H9 (cell line): Measurements from ENCODE around the gene ENOX1. TPM values are rescaled to one million over a fixed set of nuclear protein-coding genes. Genes with fewer than 3 reads are reported as not detected.

Experiments
- DNase-seq: peaks from one replicate; pipeline ENCODE4 v3.0.0-alpha.2; 2017
- H2AFZ ChIP-seq: one replicate; pipeline ENCODE4 v1.6.1; 2013; ENCODE audit warnings: mild to moderate bottlenecking, low read length, control low read depth, moderate library complexity
- H2AK5ac ChIP-seq: 2 replicates; pipeline ENCODE4 v1.6.1; 2013; ENCODE audit warnings: low read length, control low read depth, mixed read lengths; ENCODE audit not compliant: insufficient read length
- H2BK120ac ChIP-seq: one replicate; pipeline ENCODE4 v1.6.1; 2013; ENCODE audit warnings: low read depth, mild to moderate bottlenecking, low read length, control low read depth, inconsistent platforms; ENCODE audit not compliant: poor library complexity, severe bottlenecking
- H2BK12ac ChIP-seq: 2 replicates; pipeline ENCODE4 v1.6.1; 2013; ENCODE audit warnings: low read length, control low read depth, mixed read lengths, low read depth; ENCODE audit not compliant: insufficient read length
- H2BK15ac ChIP-seq: 2 replicates; pipeline ENCODE4 v1.6.1; 2013; ENCODE audit warnings: low read depth, low read length, control low read depth
- H2BK20ac ChIP-seq: one replicate; pipeline ENCODE4 v1.6.1; 2013; ENCODE audit warnings: low read depth, mild to moderate bottlenecking, low read length, control low read depth, inconsistent platforms; ENCODE audit not compliant: poor library complexity, severe bottlenecking
- H2BK5ac ChIP-seq: 2 replicates; pipeline ENCODE4 v1.6.1; 2013; ENCODE audit warnings: low read length, control low read depth, mixed read lengths; ENCODE audit not compliant: insufficient read length
- H3K14ac ChIP-seq: 2 replicates; pipeline ENCODE4 v1.6.1; 2013; ENCODE audit warnings: low read length, control low read depth; ENCODE audit not compliant: insufficient read depth
- H3K18ac ChIP-seq: 2 replicates; pipeline ENCODE4 v1.6.1; 2013; ENCODE audit warnings: low read depth, mild to moderate bottlenecking, mixed read lengths, low read length, control low read depth; ENCODE audit not compliant: insufficient read length
- H3K23ac ChIP-seq: 2 replicates; pipeline ENCODE4 v1.6.1; 2013; ENCODE audit warnings: low read length, control low read depth, mixed read lengths, low read depth; ENCODE audit not compliant: insufficient read length
- H3K23me2 ChIP-seq: 2 replicates; pipeline ENCODE4 v1.6.1; 2013; ENCODE audit warnings: low read depth, mild to moderate bottlenecking, mixed read lengths, low read length, control low read depth; ENCODE audit not compliant: insufficient read length, poor library complexity, severe bottlenecking
- H3K27ac ChIP-seq: 2 replicates; pipeline ENCODE4 v1.5.1; 2013; ENCODE audit warnings: low read length, control low read depth, mixed read lengths, low read depth; ENCODE audit not compliant: insufficient read length
- H3K27me3 ChIP-seq: 2 replicates; pipeline ENCODE4 v1.6.1; 2013; ENCODE audit warnings: low read length, control low read depth, inconsistent platforms; ENCODE audit not compliant: insufficient read depth
- H3K4ac ChIP-seq: 2 replicates; pipeline ENCODE4 v1.6.1; 2013; ENCODE audit warnings: low read depth, mild to moderate bottlenecking, control low read depth, inconsistent platforms, low read length, moderate library complexity
- H3K4me1 ChIP-seq: 2 replicates; pipeline ENCODE4 v1.6.1; 2013; ENCODE audit warnings: low read length, control low read depth, inconsistent platforms; ENCODE audit not compliant: insufficient read depth
- H3K4me2 ChIP-seq: 2 replicates; pipeline ENCODE4 v1.6.1; 2013; ENCODE audit warnings: low read length, control low read depth, mixed read lengths; ENCODE audit not compliant: insufficient read length, insufficient read depth
- H3K56ac ChIP-seq: 2 replicates; pipeline ENCODE4 v1.6.1; 2013; ENCODE audit warnings: low read depth, mild to moderate bottlenecking, mixed read lengths, low read length, control low read depth; ENCODE audit not compliant: insufficient read length
- H3K79me1 ChIP-seq: 2 replicates; pipeline ENCODE4 v1.6.1; 2013; ENCODE audit warnings: low read depth, mild to moderate bottlenecking, moderate library complexity, low read length, control low read depth, inconsistent platforms; ENCODE audit not compliant: insufficient read depth, poor library complexity, severe bottlenecking
- H3K79me2 ChIP-seq: 2 replicates; pipeline ENCODE4 v1.6.1; 2013; ENCODE audit warnings: low read length, control low read depth, inconsistent platforms; ENCODE audit not compliant: insufficient read depth
- H3K9ac ChIP-seq: 2 replicates; pipeline ENCODE4 v1.6.1; 2013; ENCODE audit warnings: low read length, control low read depth, mixed read lengths; ENCODE audit not compliant: insufficient read length; ENCODE audit errors: extremely low read depth
- H3K9me3 ChIP-seq: one replicate; pipeline ENCODE4 v1.6.1; 2013; ENCODE audit warnings: low read depth, low read length, inconsistent platforms; ENCODE audit not compliant: control insufficient read depth
- H3T11ph ChIP-seq: one replicate; pipeline ENCODE4 v1.6.1; 2013; ENCODE audit warnings: mild to moderate bottlenecking, low read length, control low read depth, inconsistent platforms
- H4K20me1 ChIP-seq: one replicate; pipeline ENCODE4 v1.6.1; 2013; ENCODE audit not compliant: control insufficient read depth, insufficient read length, insufficient read depth
- H4K5ac ChIP-seq: 2 replicates; pipeline ENCODE4 v1.6.1; 2013; ENCODE audit warnings: low read depth, mild to moderate bottlenecking, mixed read lengths, low read length, control low read depth; ENCODE audit not compliant: insufficient read length
- H4K8ac ChIP-seq: replicated peaks from 2 replicates; pipeline ENCODE4 v1.6.1; 2013; ENCODE audit warnings: low read length, control low read depth, mixed read lengths, low read depth; ENCODE audit not compliant: insufficient read length
- H4K91ac ChIP-seq: 2 replicates; pipeline ENCODE4 v1.6.1; 2013; ENCODE audit warnings: low read depth, mild to moderate bottlenecking, moderate library complexity, mixed read lengths, low read length, control low read depth; ENCODE audit not compliant: insufficient read length
- H3K27ac Mint-ChIP-seq, 3 experiments: 2 replicates in 2 of 3; 3 replicates in 1 of 3; pipeline ENCODE4 v1.8.0; 2020 to 2021; ENCODE audit warnings: mixed read lengths in 3 of 3, mild to moderate bottlenecking in 1 of 3, moderate library complexity in 1 of 3
- H3K27me3 Mint-ChIP-seq: 2 replicates; pipeline ENCODE4 v1.8.0; 2021; ENCODE audit warnings: low read depth, mild to moderate bottlenecking, moderate library complexity, mixed read lengths
- H3K36me3 Mint-ChIP-seq, 3 experiments: 2 replicates in 2 of 3; 3 replicates in 1 of 3; pipeline ENCODE4 v1.8.0; 2020 to 2021; ENCODE audit warnings: low read depth in 3 of 3, mixed read lengths in 3 of 3; ENCODE audit not compliant: insufficient read depth in 1 of 3
- H3K4me1 Mint-ChIP-seq, 2 experiments: 2 replicates each; pipeline ENCODE4 v1.8.0; 2020; ENCODE audit warnings: mixed read lengths in 2 of 2
- H3K4me3 Mint-ChIP-seq, 2 experiments: 2 replicates in 1 of 2; 3 replicates in 1 of 2; pipeline ENCODE4 v1.8.0; 2020 to 2021; ENCODE audit warnings: mild to moderate bottlenecking in 2 of 2, mixed read lengths in 2 of 2, moderate library complexity in 1 of 2
- H3K9me3 Mint-ChIP-seq, 2 experiments: 2 replicates in 1 of 2; 3 replicates in 1 of 2; pipeline ENCODE4 v1.8.0; 2020; ENCODE audit warnings: mild to moderate bottlenecking in 2 of 2, mixed read lengths in 2 of 2, moderate library complexity in 1 of 2
- CTCF ChIP-seq: fragments of 200-600 bp; sonication (generic); conservative IDR thresholded peaks from 3 replicates; pipeline ENCODE4 v1.8.0; 2021; ENCODE audit warnings: antibody characterized with exemption, mild to moderate bottlenecking
- WGBS: extraction: QIAGEN DNeasy Blood & Tissue Kit; methylation state at CpG from one replicate; pipeline ENCODE4 v1.1.7; 2013; ENCODE audit warnings: missing lambda C conversion rate, low lambda C conversion rate, mixed read lengths; ENCODE audit not compliant: insufficient read length; ENCODE audit errors: extremely low coverage; 5-methylcytosine and 5-hydroxymethylcytosine counted together
- total RNA-seq: library from RNA; stranded (reverse); gene quantifications from 2 replicates; pipeline ENCODE4 v1.2.1, GENCODE V29; 2021

The ENOX1 gene
- total RNA-seq, 1 experiment from 2014 or later, result 0.24 TPM

- no peaks in the 10 kb centered on the region for H3K36me3 Mint-ChIP-seq
- Histone ChIP-seq H3K23me2 (no peaks in the 10 kb centered on the region), H3K79me2 (no peaks in the 10 kb centered on the region), H3K18ac (no peak overlapping the region), H3K4me1 (no peaks in the 10 kb centered on the region), H2BK120ac (no peak overlapping the region), H3K79me1 (no peaks in the 10 kb centered on the region), H3K4me2 (no peak overlapping the region), H3K27me3 (no peaks in the 10 kb centered on the region), H2AK5ac (no peak overlapping the region), H3K27ac (no peak overlapping the region), H4K91ac (no peak overlapping the region), H2BK5ac (no peak overlapping the region), H3K14ac (no peak overlapping the region), H3K9ac (no peak overlapping the region), H4K8ac (no peak overlapping the region), H3T11ph (no peak overlapping the region), H2BK12ac (no peak overlapping the region), H3K9me3 (no peaks in the 10 kb centered on the region), H2BK15ac (no peak overlapping the region), H3K23ac (no peak overlapping the region), H2BK20ac (no peak overlapping the region), H2AFZ (no peak overlapping the region), H4K20me1 (no peaks in the 10 kb centered on the region), H3K4ac (no peak overlapping the region), H4K5ac (no peak overlapping the region), H3K56ac (no peak overlapping the region)
- H3K4me1 Mint-ChIP-seq, result no peaks in the 10 kb centered on the region
- H3K27me3 Mint-ChIP-seq, result peaks cover 33% of the 10 kb centered on the region
- TF ChIP-seq CTCF, result no peak
- no peaks in the 10 kb centered on the region for H3K9me3 Mint-ChIP-seq
- no peak overlapping the region for H3K4me3 Mint-ChIP-seq
- no peak for DNase-seq
- WGBS, result no CpG with 5 or more reads among the region's 4 CpGs
- H3K27ac Mint-ChIP-seq, result peak overlapping the region in 1 of 3 experiments; percentile 82; a peak in 1 of 7 replicates
Observed at GRCh38 chr13:43196086-43196621, 590.6 kb downstream of the ENOX1 start.
